ENCODE data around the gene DHX29.

Gene DHX29

GRCh38 chr5:55307383-55308253 lies at the start of gene DHX29, which contains the start of gene MTREX (continued):
- TF ChIP-seq HIC1 (tag by site-specific recombination; IDR thresholded peaks at IDR 0.05) (peak; percentile 93), ZSCAN30 (tag by site-specific recombination; IDR thresholded peaks at IDR 0.05) (peak; percentile 51; the same call in 1 of the 2 replicates), GLI2 (tag by site-specific recombination; IDR thresholded peaks at IDR 0.05; ENCODE audit: borderline replicate concordance, low read depth) (no peak), ZNF514 (tag by site-specific recombination; IDR thresholded peaks at IDR 0.05) (no peak), ZEB2 (tag by site-specific recombination; IDR thresholded peaks at IDR 0.05) (peak; percentile 88), BCL6B (tag by site-specific recombination; IDR thresholded peaks at IDR 0.05) (no peak; the same call in 1 of the 2 replicates), ZNF416 (tag by site-specific recombination; IDR thresholded peaks at IDR 0.05) (no peak), ZSCAN5A (tag by site-specific recombination; IDR thresholded peaks at IDR 0.05) (no peak), ZNF366 (tag by site-specific recombination; conservative IDR thresholded peaks at IDR 0.05) (peak; percentile 90), SP2 (tag by site-specific recombination; IDR thresholded peaks at IDR 0.05) (peak; percentile 73), ZNF747 (tag by site-specific recombination; IDR thresholded peaks at IDR 0.05) (no peak), GLIS1 (tag by site-specific recombination; IDR thresholded peaks at IDR 0.05) (peak; percentile 12; the same call in 1 of the 2 replicates), FEZF1 (tag by site-specific recombination; IDR thresholded peaks at IDR 0.05) (peak; percentile 72), ZNF785 (tag by site-specific recombination; IDR thresholded peaks at IDR 0.05) (no peak), ZNF274 (IDR thresholded peaks at IDR 0.05; ENCODE audit: low read length) (no peak), ZNF274 (tag by site-specific recombination; IDR thresholded peaks at IDR 0.05; ENCODE audit: borderline replicate concordance) (no peak), ZNF548 (tag by site-specific recombination; IDR thresholded peaks at IDR 0.05) (no peak), GFI1B (tag by site-specific recombination; IDR thresholded peaks at IDR 0.05) (0 out of 2 replicates have a peak, but pooled peaks have one; percentile 23), KLF16 (tag by site-specific recombination; IDR thresholded peaks at IDR 0.05) (no peak), PRDM2 (tag by site-specific recombination; IDR thresholded peaks at IDR 0.05; ENCODE audit: borderline replicate concordance) (no peak), ZNF211 (tag by site-specific recombination; IDR thresholded peaks at IDR 0.05; ENCODE audit: low read depth) (no peak), ZNF777 (tag by site-specific recombination; IDR thresholded peaks at IDR 0.05; ENCODE audit: borderline replicate concordance) (no peak)
- TF ChIP-seq, protein P1, sequence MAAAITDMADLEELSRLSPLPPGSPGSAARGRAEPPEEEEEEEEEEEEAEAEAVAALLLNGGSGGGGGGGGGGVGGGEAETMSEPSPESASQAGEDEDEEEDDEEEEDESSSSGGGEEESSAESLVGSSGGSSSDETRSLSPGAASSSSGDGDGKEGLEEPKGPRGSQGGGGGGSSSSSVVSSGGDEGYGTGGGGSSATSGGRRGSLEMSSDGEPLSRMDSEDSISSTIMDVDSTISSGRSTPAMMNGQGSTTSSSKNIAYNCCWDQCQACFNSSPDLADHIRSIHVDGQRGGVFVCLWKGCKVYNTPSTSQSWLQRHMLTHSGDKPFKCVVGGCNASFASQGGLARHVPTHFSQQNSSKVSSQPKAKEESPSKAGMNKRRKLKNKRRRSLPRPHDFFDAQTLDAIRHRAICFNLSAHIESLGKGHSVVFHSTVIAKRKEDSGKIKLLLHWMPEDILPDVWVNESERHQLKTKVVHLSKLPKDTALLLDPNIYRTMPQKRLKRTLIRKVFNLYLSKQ (tag by site-specific recombination; IDR thresholded peaks at IDR 0.05; ENCODE audit: borderline replicate concordance) = no peak

All from HEK293 (cell line).